ENCODE results near the gene TMEM140.
"Not testable (repeated sequence)": the region's sequence is repeated elsewhere in the genome, so short reads cannot be mapped to it uniquely, and the experiment has no call there.

The TMEM140 gene

GRCh38 chr7:135207406-135208101, 59.7 kb downstream of the TMEM140 start:
- intact Hi-C loops (cut with DNase I), result no loop called here
- no peak for DNase-seq

- intact Hi-C loops (cut with DNase I), result no loop called here
- peak in 2 of 42 donors; percentile 27 to 42 for DNase-seq
Observed at GRCh38 chr7:135208102-135208793, 60.4 kb downstream of the TMEM140 start.

GRCh38 chr7:135209225-135209834, 61.5 kb downstream of the TMEM140 start:
- no peak for DNase-seq
- intact Hi-C loops (cut with DNase I), result no loop called here

- DNase-seq, result no peak
- intact Hi-C loops (cut with DNase I), result no loop called here
Observed at GRCh38 chr7:135210888-135211178, 63.0 kb downstream of the TMEM140 start.

GRCh38 chr7:135211179-135211945, 63.5 kb downstream of the TMEM140 start, which contains the start of gene WDR91:
Gene WDR91, minus strand, starts transcription at chr7:135211526. Its CDS starts 24 bp downstream, at chr7:135211502.
- intact Hi-C loops (cut with DNase I), result no loop called here
- DNase-seq, result peak; percentile 92 to 99 (median 97)

GRCh38 chr7:135211946-135212685, 64.2 kb downstream of the TMEM140 start:
- intact Hi-C loops (cut with DNase I); DNase-seq: not testable (repeated sequence)

GRCh38 chr7:135213831-135214230, 66.0 kb downstream of the TMEM140 start:
- DNase-seq, result no peak
- intact Hi-C loops (cut with DNase I), result no loop called here

- DNase-seq, result no peak
- intact Hi-C loops (cut with DNase I), result no loop called here
Observed at GRCh38 chr7:135215180-135215579, 67.3 kb downstream of the TMEM140 start.

- no peak for DNase-seq
- intact Hi-C loops (cut with DNase I), result no loop called here
Observed at GRCh38 chr7:135215698-135216097, 67.8 kb downstream of the TMEM140 start.

Measured in head of caudate nucleus (tissue), 42 donors.